SU-DHL-6 (cell line): ENCODE results near the gene KRT4.

ENCODE experiments used
- H2AFZ ChIP-seq: fragments of 200-600 bp; sonication (generic); 2 replicates; pipeline ENCODE4 v1.6.1; 2014; ENCODE audit warnings: low read depth, mild to moderate bottlenecking, moderate library complexity, mixed read lengths, antibody characterized with exemption, low read length; ENCODE audit not compliant: severe bottlenecking
- H3F3A ChIP-seq: fragments of 200-600 bp; shearing (Covaris generic); 2 replicates; pipeline ENCODE4 v1.6.0; 2016; ENCODE audit warnings: antibody characterized with exemption, mild to moderate bottlenecking; ENCODE audit not compliant: insufficient read depth
- H3K27ac ChIP-seq: fragments of 200-600 bp; sonication (generic); 2 replicates; pipeline ENCODE4 v1.5.1; 2016; ENCODE audit warnings: low read depth, mild to moderate bottlenecking, low read length, moderate library complexity, mixed read lengths
- H3K27me3 ChIP-seq: fragments of 200-600 bp; sonication (generic), shearing (Covaris generic); 2 replicates; pipeline ENCODE4 v1.6.0; 2014; ENCODE audit warnings: mild to moderate bottlenecking, low read length
- H3K36me3 ChIP-seq: fragments of 200-600 bp; sonication (generic); 2 replicates; pipeline ENCODE4 v1.6.1; 2014; ENCODE audit warnings: mild to moderate bottlenecking, low read length, mixed read lengths
- H3K4me2 ChIP-seq: fragments of 300-600, 200-600 bp; shearing (Covaris generic), sonication (generic); 2 replicates; pipeline ENCODE4 v1.6.0; 2014; ENCODE audit warnings: low read length, low read depth, mild to moderate bottlenecking; ENCODE audit not compliant: poor library complexity, severe bottlenecking
- H3K4me3 ChIP-seq: fragments of 200-600 bp; sonication (generic); 2 replicates; pipeline ENCODE4 v1.5.1; 2014; ENCODE audit warnings: antibody characterized with exemption, low read length, mild to moderate bottlenecking, mixed read lengths; ENCODE audit not compliant: insufficient read depth, poor library complexity, severe bottlenecking
- H3K79me2 ChIP-seq: fragments of 200-600 bp; sonication (generic); 2 replicates; pipeline ENCODE4 v1.6.1; 2014; ENCODE audit warnings: mild to moderate bottlenecking, low read length, moderate library complexity; ENCODE audit not compliant: insufficient read depth
- H3K9ac ChIP-seq: fragments of 200-600 bp; sonication (generic); 2 replicates; pipeline ENCODE4 v1.7.0; 2014; ENCODE audit warnings: mild to moderate bottlenecking, low read length
- H3K9me2 ChIP-seq: fragments of 200-600 bp; sonication (generic); replicated peaks from 2 replicates; pipeline ENCODE4 v1.6.1; 2014; ENCODE audit warnings: low read length; ENCODE audit not compliant: insufficient read depth
- H3K9me3 ChIP-seq: fragments of 200-600 bp; sonication (generic); 2 replicates; pipeline ENCODE4 v1.6.1; 2014; ENCODE audit warnings: low read length, mixed read lengths; ENCODE audit not compliant: insufficient read depth
- H4K20me1 ChIP-seq: fragments of 200-600 bp; sonication (generic); 2 replicates; pipeline ENCODE4 v1.6.1; 2014; ENCODE audit warnings: low read depth, mild to moderate bottlenecking, antibody characterized with exemption, low read length, moderate library complexity, mixed read lengths
- CTCF ChIP-seq: fragments of 200-600 bp; sonication (generic); IDR thresholded peaks from one replicate; pipeline ENCODE4 v1.5.1; 2017; ENCODE audit warnings: antibody characterized with exemption, mild to moderate bottlenecking, low read length, moderate library complexity; ENCODE audit not compliant: insufficient read depth, poor library complexity, severe bottlenecking
- EZH2phosphoT487 ChIP-seq: fragments of 200-600 bp; sonication (generic), shearing (Covaris generic); conservative IDR thresholded peaks from 2 replicates; pipeline ENCODE4 v1.6.1; 2018; ENCODE audit warnings: mild to moderate bottlenecking, antibody characterized with exemption, low read length, moderate library complexity, mixed read lengths

The KRT4 gene

DNA sequence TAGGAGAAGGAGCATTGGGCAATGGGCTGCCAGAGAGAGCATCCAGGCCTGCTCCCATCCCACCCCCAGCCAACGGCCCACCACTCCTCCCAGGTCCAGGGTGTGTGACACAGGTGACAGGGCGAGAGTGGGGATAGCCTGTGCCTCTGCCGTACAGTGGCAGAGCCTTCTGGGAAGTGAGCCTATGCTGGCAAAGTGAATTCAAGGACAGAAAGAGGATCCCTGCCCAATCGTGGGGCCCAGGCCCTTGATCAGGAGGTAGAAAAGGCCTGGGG, 20.7 kb upstream of the KRT4 start:
- H3F3A ChIP-seq: no peaks in the 10 kb centered on the region
- no peaks in the 10 kb centered on the region for H4K20me1 ChIP-seq
- no peak overlapping the region for H2AFZ ChIP-seq
- no peak overlapping the region for H3K4me2 ChIP-seq
- TF ChIP-seq EZH2phosphoT487 (no peak), CTCF (no peak)
- no peaks in the 10 kb centered on the region for H3K9me3 ChIP-seq
- no peak overlapping the region for H3K9ac ChIP-seq
- no peaks in the 10 kb centered on the region for H3K9me2 ChIP-seq
- no peaks in the 10 kb centered on the region for H3K27me3 ChIP-seq
- no peak overlapping the region for H3K4me3 ChIP-seq
- H3K27ac ChIP-seq: no peak overlapping the region
- no peaks in the 10 kb centered on the region for H3K79me2 ChIP-seq
- H3K36me3 ChIP-seq: no peaks in the 10 kb centered on the region

- Histone ChIP-seq H3K27ac (no peak within 1 kb of the TSS), H3K9me3 (no peaks in the 10 kb centered on the region), H4K20me1 (no peaks in the 10 kb centered on the region), H3K9me2 (no peaks in the 10 kb centered on the region), H3F3A (no peaks in the 10 kb centered on the region), H3K27me3 (no peaks in the 10 kb centered on the region), H3K4me3 (no peak within 1 kb of the TSS), H2AFZ (no peak within 1 kb of the TSS), H3K79me2 (no peaks in the 10 kb centered on the region), H3K9ac (no peak within 1 kb of the TSS), H3K36me3 (no peaks in the 10 kb centered on the region), H3K4me2 (no peak within 1 kb of the TSS)
- TF ChIP-seq CTCF (no peak), EZH2phosphoT487 (no peak)
These were observed 20.2 kb upstream of the KRT4 start, which contains the start of gene KRT79 for GRCh38 chr12:52833922-52834726. KRT79 (minus strand) TSS chr12:52834311; CDS start chr12:52834260, 51 bp downstream.

- no peaks in the 10 kb centered on the region for H3K27me3 ChIP-seq
- H3K4me3 ChIP-seq: no peak overlapping the region
- TF ChIP-seq CTCF (no peak), EZH2phosphoT487 (no peak)
- no peaks in the 10 kb centered on the region for H3K9me3 ChIP-seq
- no peak overlapping the region for H2AFZ ChIP-seq
- H4K20me1 ChIP-seq: no peaks in the 10 kb centered on the region
- H3K36me3 ChIP-seq: no peaks in the 10 kb centered on the region
- H3K4me2 ChIP-seq: no peak overlapping the region
- H3K9me2 ChIP-seq: no peaks in the 10 kb centered on the region
- no peaks in the 10 kb centered on the region for H3F3A ChIP-seq
- no peaks in the 10 kb centered on the region for H3K79me2 ChIP-seq
- H3K9ac ChIP-seq: no peak overlapping the region
- no peak overlapping the region for H3K27ac ChIP-seq
These were observed 19.3 kb upstream of the KRT4 start for GRCh38 chr12:52832985-52833905.
